ENCODE results near the gene FGF3.

Gene FGF3

GRCh38 chr11:69817265-69818230 lies 1.7 kb downstream of the FGF3 start:
- TF ChIP-seq, protein P1, sequence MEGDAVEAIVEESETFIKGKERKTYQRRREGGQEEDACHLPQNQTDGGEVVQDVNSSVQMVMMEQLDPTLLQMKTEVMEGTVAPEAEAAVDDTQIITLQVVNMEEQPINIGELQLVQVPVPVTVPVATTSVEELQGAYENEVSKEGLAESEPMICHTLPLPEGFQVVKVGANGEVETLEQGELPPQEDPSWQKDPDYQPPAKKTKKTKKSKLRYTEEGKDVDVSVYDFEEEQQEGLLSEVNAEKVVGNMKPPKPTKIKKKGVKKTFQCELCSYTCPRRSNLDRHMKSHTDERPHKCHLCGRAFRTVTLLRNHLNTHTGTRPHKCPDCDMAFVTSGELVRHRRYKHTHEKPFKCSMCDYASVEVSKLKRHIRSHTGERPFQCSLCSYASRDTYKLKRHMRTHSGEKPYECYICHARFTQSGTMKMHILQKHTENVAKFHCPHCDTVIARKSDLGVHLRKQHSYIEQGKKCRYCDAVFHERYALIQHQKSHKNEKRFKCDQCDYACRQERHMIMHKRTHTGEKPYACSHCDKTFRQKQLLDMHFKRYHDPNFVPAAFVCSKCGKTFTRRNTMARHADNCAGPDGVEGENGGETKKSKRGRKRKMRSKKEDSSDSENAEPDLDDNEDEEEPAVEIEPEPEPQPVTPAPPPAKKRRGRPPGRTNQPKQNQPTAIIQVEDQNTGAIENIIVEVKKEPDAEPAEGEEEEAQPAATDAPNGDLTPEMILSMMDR (IDR thresholded peaks at IDR 0.05; ENCODE audit: low read depth, low read length, missing control alignments) = no peak
- DNase-seq (ENCODE audit: extremely low read depth, low read depth) = no peak
- no peak overlapping the region for H3K4me3 ChIP-seq (replicated peaks; ENCODE audit: low read depth, low read length)

DNA sequence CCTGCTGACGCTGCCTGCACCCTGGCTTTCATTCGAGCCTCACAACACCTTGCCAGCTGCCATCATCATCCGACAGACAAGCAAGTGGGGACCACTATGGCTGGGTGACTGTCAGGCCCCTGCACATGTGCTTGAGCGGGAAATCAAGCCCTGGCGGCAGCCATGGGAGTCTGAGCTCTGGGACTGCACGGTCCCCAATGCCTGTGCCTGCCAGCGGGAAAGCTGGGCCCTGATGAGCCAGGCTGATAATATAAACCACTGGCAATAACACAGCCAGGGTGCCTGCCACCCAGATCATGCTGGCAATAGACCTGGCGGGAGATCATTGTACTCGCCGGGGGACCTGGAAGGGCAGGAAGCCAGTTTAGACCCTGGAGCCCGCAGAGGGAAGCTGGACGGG lies 2.5 kb downstream of the FGF3 start:
- TF ChIP-seq, protein P1 (IDR thresholded peaks at IDR 0.05; ENCODE audit: low read depth, low read length, missing control alignments) = no peak
- DNase-seq (ENCODE audit: extremely low read depth, low read depth) = no peak
- no peak overlapping the region for H3K4me3 ChIP-seq (replicated peaks; ENCODE audit: low read depth, low read length)

DNA sequence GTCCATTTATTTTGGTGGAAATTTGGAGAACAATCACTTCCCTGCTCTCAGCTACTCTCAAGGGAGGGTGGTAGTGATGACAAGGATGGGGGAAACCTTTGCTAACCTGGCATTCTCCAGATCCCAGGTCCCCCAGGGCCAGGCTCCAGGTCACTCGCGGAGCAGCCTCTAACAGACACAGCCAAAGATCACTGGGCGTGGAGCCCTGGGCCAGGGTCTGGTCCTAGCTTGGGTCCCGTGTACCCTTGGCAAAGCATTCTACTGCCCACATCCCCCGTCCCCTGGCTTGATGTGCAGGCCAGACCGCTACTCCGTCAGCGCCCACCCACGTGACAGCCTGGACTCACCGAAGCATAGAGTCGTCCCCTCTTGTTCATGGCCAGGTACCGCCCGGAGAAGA lies 3.2 kb downstream of the FGF3 start:
- DNase-seq (ENCODE audit: extremely low read depth, low read depth) = no peak
- TF ChIP-seq, protein P1 (IDR thresholded peaks at IDR 0.05; ENCODE audit: low read depth, low read length, missing control alignments) = no peak
- no peak overlapping the region for H3K4me3 ChIP-seq (replicated peaks; ENCODE audit: low read depth, low read length)

GRCh38 chr11:69814902-69815301 lies 4.3 kb downstream of the FGF3 start:
- TF ChIP-seq, protein P1 (IDR thresholded peaks at IDR 0.05; ENCODE audit: low read depth, low read length, missing control alignments) = no peak
- no peak overlapping the region for H3K4me3 ChIP-seq (replicated peaks; ENCODE audit: low read depth, low read length)
- DNase-seq (ENCODE audit: extremely low read depth, low read depth) = no peak

DNA sequence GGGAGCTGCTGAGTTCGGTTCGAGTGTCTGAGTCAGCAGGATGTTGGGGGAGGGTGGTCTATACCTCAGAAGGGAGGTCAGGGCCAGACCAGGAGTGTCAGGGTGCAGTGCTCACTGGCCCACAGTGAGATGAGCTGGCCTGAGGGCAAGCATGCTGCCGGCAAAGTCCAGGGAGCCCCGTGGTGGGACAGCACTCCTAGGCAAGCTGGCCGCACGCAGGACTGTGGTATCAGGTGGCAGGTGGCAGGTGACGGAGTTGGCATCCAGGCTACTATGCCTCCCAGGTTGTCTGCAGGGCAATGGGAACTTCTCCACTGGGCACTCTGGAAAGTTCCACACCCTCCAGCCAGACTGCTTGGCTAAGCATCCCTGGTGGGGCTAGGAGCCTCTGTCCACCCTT lies 4.8 kb downstream of the FGF3 start:
- TF ChIP-seq, protein P1 (IDR thresholded peaks at IDR 0.05; ENCODE audit: low read depth, low read length, missing control alignments) = no peak
- no peak overlapping the region for H3K4me3 ChIP-seq (replicated peaks; ENCODE audit: low read depth, low read length)
- DNase-seq (ENCODE audit: extremely low read depth, low read depth) = no peak

- TF ChIP-seq, protein P1 (IDR thresholded peaks at IDR 0.05; ENCODE audit: low read depth, low read length, missing control alignments) = no peak
- no peak overlapping the region for H3K4me3 ChIP-seq (replicated peaks; ENCODE audit: low read depth, low read length)
- DNase-seq (ENCODE audit: extremely low read depth, low read depth) = no peak
Measured at GRCh38 chr11:69813839-69814238, 5.4 kb downstream of the FGF3 start.

All from HFF-Myc (cell line).